GM19328 (cell line): Measurements from ENCODE around the gene JCAD.

Experiments
- ATAC-seq: cut with Tn5 transposase; IDR thresholded peaks from one replicate; pipeline ENCODE4 v1.9.1; 2021; ENCODE audit warnings: mild to moderate bottlenecking, moderate library complexity; ENCODE audit not compliant: unreplicated experiment

Gene JCAD

GRCh38 chr10:30074933-30075332 lies 15.5 kb upstream of the JCAD start:
- no peak for ATAC-seq

- ATAC-seq, result no peak
Observed at GRCh38 chr10:30074090-30074489, 14.7 kb upstream of the JCAD start.

DNA sequence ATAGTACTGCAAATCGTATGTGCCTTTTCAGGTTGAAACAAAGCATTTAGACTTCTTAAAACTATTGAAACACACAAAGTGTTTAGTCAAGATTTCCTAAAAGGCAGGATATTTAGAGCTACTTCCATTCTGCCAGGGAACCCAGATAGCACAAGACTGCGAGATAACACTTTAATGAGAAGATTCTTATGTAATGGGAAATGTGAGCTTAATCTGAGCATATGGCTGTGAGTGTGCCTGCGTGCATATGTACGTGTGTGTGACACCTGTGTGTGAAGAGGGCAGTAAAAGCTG lies 14.3 kb upstream of the JCAD start:
- no peak for ATAC-seq

DNA sequence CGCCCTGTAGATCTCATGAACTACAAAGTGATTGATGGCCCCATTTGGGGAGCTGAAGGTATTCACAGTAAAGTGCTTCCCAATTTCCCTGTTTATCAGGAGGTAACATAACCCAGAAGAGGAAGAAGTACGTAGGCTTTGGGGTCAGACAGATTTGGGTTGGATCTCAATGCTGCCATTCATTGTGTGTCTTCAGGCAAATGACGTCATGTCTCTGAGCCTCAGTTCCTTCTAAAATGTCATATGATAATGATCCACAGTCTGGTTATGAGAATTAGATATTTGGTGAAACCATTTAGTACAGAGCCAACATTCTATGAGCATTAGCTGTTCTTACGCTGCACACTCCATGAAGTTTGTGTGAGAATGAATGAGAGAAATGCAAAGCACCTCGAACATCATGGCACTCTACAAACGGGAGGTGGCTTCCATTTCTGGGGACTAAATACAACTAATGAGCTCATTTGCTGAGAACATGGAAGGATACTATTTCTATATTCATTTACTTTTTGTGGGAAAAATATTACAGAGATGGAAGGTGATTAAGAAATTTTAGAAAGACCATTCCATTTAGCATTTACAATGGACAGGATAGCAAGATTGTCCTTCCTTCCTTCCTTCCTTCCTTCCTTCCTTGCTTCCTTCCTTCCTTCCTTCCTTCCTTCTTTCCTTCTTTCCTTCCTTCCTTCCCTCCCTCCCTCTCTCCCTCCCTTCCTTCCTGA lies 13.8 kb upstream of the JCAD start:
- no peak for ATAC-seq

DNA sequence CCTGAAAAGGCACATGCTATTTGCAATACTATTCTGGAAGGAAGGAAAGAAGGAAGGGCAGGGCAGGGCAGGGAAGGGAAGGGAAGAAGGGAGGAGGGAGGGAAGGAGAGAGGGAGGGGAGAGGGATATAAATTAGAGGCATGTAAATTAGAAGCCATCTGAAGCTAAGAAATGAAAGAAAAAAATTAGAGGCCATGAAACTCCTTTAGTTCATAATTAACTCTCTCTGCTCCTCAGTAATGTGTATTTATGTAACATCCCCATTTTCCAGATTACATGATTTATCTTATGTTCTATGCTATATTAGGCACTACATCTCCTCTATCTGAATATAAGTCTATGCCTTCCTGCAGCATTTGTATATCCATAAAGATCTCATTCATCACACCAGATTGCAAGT lies 12.7 kb upstream of the JCAD start:
- ATAC-seq, result no peak

DNA sequence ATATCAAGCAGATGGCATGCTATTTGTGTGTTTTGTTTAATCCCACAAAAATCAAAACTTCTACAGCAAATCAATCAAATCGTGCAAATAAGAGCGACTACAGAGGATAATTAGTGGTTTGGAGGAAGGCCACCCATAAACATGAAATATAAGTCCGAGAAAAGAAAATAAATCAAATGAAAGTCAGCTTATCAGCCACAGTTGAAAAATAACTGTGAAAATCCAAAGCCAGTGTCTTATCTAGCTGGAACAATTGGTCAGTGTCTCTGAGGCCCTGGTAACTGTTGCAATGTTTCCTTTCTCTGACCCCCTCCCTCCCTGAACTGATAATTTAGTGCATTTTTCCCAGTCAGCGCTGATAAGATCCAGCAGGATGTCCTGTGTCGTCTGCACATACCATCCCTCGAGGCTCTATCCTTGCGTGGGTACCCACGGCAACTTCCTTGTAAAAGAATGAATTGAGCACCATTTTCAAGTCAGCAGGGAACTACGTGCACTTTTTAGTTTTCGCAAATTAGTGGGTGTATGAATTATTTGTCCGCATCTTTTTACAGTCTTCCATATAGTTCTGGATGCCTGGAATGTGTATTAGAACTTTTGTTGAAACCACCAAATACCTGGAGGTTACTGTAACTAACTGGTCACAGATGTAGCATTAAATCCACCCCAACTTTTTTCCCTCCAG lies 10.8 kb upstream of the JCAD start:
- no peak for ATAC-seq

GRCh38 chr10:30068492-30069223 lies 9.3 kb upstream of the JCAD start:
- ATAC-seq, result no peak

- ATAC-seq, result no peak
Observed at GRCh38 chr10:30063099-30063498, 3.7 kb upstream of the JCAD start.

GRCh38 chr10:30062582-30062981 lies 3.2 kb upstream of the JCAD start:
- ATAC-seq, result no peak

GRCh38 chr10:30062090-30062489 lies 2.7 kb upstream of the JCAD start:
- no peak for ATAC-seq

GRCh38 chr10:30058570-30059132 lies 735 bp downstream of the JCAD start:
- no peak for ATAC-seq

- ATAC-seq, result no peak
Observed at GRCh38 chr10:30057894-30058556, 1.4 kb downstream of the JCAD start.

DNA sequence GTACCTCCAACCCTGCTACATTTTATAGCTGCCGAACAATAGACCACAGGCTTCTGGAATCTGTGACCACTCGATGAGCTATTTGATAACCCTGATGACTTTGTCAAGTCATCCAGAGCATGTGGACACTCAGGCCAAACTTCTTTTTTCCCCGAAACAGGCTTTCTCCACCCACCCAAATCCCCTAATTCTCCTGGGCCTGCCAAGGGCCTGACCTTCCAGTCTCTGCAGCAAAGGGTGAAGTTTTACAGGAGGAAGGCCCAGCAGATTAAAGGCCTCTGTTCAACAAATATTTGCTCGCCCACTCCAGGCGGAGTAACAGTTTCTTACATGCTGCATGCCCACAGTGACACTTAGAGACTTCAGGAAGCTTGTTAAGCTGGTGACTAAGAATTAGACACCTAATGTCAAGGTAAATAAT lies 2.0 kb downstream of the JCAD start:
- no peak for ATAC-seq

GRCh38 chr10:30056767-30057355 lies 2.5 kb downstream of the JCAD start:
- ATAC-seq, result no peak

DNA sequence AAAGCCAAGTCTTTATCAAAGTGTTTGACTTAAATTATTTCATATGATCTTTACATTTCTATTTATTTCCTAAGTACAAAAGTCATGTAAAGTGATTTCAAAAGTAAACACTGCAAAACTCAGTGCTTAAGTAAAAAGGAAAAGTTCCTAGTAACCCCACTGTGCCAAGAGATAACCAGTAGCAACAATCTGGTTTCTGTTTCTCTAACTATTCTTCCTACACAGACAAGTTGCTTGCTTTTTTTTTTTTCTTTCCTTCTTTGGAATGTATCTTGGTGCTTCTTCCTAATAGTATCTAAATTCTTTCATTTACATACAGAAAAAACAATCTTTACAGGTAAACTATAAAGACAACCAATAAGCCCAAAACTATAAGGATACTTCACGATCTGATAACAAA lies 3.1 kb downstream of the JCAD start:
- no peak for ATAC-seq

GRCh38 chr10:30055226-30055662 lies 4.1 kb downstream of the JCAD start:
- ATAC-seq, result no peak

DNA sequence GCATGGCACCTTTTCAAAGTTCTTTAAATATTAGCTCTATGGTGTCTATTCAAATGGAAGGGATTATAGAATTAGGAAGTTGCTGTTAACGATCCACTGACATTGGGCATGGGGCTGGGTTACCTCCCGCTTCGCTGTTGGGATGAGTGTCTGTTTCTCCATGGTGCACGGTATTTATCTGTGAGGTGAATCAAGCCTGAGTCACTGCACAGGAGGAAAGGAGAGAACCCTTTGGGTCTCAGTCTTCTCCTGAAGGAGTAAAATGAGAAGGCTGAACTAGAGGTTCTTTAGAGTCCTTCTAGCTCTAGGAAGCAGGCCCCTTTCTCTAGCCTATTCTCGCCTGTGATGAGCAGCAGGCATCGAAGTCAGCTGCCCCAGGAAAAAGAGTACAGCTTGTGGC lies 7.3 kb downstream of the JCAD start:
- ATAC-seq, result no peak

- no peak for ATAC-seq
Observed at GRCh38 chr10:30051220-30051619, 8.2 kb downstream of the JCAD start.

DNA sequence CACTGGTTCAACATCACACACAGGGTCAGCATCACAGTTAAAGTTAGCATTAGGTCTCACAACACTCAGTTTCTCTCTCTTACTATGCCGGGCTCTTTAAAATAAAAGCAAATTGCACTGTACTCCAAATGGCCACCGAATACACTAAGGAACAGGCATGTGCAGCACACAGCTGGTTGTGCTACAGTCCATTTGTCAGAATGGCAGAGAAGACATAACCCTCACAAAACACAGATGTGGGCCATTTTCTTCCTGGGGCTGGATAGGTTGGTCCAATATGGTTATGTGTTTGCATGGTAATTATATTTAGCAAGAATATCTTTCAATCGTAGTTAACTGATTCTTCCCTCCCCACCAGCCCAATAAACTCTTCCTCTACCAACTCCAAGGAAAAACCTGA lies 9.0 kb downstream of the JCAD start:
- no peak for ATAC-seq

- no peak for ATAC-seq
Observed at GRCh38 chr10:30048768-30049517, 10.4 kb downstream of the JCAD start.
